Thyroid gland (tissue), 4 donors: ENCODE data around the gene TMEM164. TPM values are rescaled to one million over a fixed set of nuclear protein-coding genes. Genes with fewer than 3 reads are reported as not detected.

Experiments used
- DNase-seq, 2 donors: peaks; one replicate each; pipeline ENCODE4 v3.0.0-alpha.2; 2019
- H3K27ac ChIP-seq, 3 donors: fragments of 200-600 bp; sonication (generic); 1 replicate in 2 of 3; 2 replicates in 1 of 3; pipeline ENCODE4 v1.5.1; 2016 to 2019; ENCODE audit warnings: mild to moderate bottlenecking in 1 of 3, moderate library complexity in 1 of 3
- H3K27me3 ChIP-seq: fragments of 200-600 bp; sonication (generic); one replicate; pipeline ENCODE4 v1.5.1; 2019
- H3K36me3 ChIP-seq, 2 donors: fragments of 200-600 bp; sonication (generic); one replicate each; pipeline ENCODE4 v1.5.1; 2016 to 2019
- H3K4me1 ChIP-seq, 2 donors: fragments of 200-600 bp; sonication (generic); one replicate each; pipeline ENCODE4 v1.5.1; 2017 to 2019
- H3K4me3 ChIP-seq, 3 donors: fragments of 200-600 bp; sonication (generic); replicated peaks in 1 of 3; 1 replicate in 2 of 3; 2 replicates in 1 of 3; pipeline ENCODE4 v1.5.1; 2016; ENCODE audit warnings: mild to moderate bottlenecking in 1 of 3
- H3K9me3 ChIP-seq: fragments of 200-600 bp; sonication (generic); one replicate; pipeline ENCODE4 v1.5.1; 2017
- CTCF ChIP-seq, 6 experiments: fragments of 200-600 bp in 3 of 6; fragments of 450-650 bp in 3 of 6; sonication (generic) in 3 of 6; IDR thresholded peaks; one replicate each; pipeline ENCODE4 v1.5.1; 2016 to 2019; ENCODE audit warnings: antibody characterized with exemption in 6 of 6, mild to moderate bottlenecking in 2 of 6, inconsistent platforms in 1 of 6, moderate library complexity in 1 of 6
- POLR2A ChIP-seq, 2 donors: fragments of 450-650 bp; IDR thresholded peaks; one replicate each; pipeline ENCODE4 v1.6.1; 2017; ENCODE audit warnings: antibody characterized with exemption in 2 of 2, mild to moderate bottlenecking in 2 of 2, moderate library complexity in 1 of 2
- WGBS, 2 donors: methylation state at CpG; one replicate each; pipeline ENCODE4 v1.1.5; 2017; 5-methylcytosine and 5-hydroxymethylcytosine counted together
- intact Hi-C: fragments of 100-400 bp; cut with DNase I; formaldehyde crosslinking; loops from one replicate; pipeline ENCODE4 v1.15.1; 2023
- total RNA-seq, 4 donors: library from RNA; depleted of rRNA; stranded (reverse); fragments of >200 nt; gene quantifications; one replicate each; pipeline ENCODE4 v1.2.3, GENCODE V29; 2016

Gene TMEM164
- total RNA-seq, 4 donors from 2014 or later: 28.8 to 40.0 (median 33.8) TPM

GRCh38 chrX:110125446-110126162, 122.7 kb downstream of the TMEM164 start:
- no peak overlapping the region for H3K27ac ChIP-seq
- intact Hi-C loops: no loop called here
- peaks cover 0 to 4% of the 10 kb centered on the region in 2 donors for H3K4me1 ChIP-seq
- WGBS, 2 donors: 76 to 80% methylated on average over 9 of the region's 9 CpGs
- H3K9me3 ChIP-seq: no peaks in the 10 kb centered on the region
- no peak for DNase-seq
- H3K36me3 ChIP-seq: no peaks in the 10 kb centered on the region
- H3K27me3 ChIP-seq: no peaks in the 10 kb centered on the region
- no peak overlapping the region for H3K4me3 ChIP-seq
- TF ChIP-seq CTCF (IDR thresholded peaks at IDR 0.05) (no peak), POLR2A (IDR thresholded peaks at IDR 0.05) (no peak)

- intact Hi-C loops: no loop called here
Measured at GRCh38 chrX:110131031-110131430, 128.1 kb downstream of the TMEM164 start.

GRCh38 chrX:110132450-110133114, 129.7 kb downstream of the TMEM164 start:
- TF ChIP-seq CTCF (IDR thresholded peaks at IDR 0.05) (no peak), POLR2A (IDR thresholded peaks at IDR 0.05) (no peak)

More at GRCh38 chrX:110131031-110131430, 128.1 kb downstream of the TMEM164 start:
- no peaks in the 10 kb centered on the region for H3K4me1 ChIP-seq
- H3K9me3 ChIP-seq: no peaks in the 10 kb centered on the region
- TF ChIP-seq CTCF (IDR thresholded peaks at IDR 0.05) (no peak), POLR2A (IDR thresholded peaks at IDR 0.05) (no peak)
- 100% methylated on average over 1 of the region's 1 CpG for WGBS, 2 donors
- H3K36me3 ChIP-seq: no peaks in the 10 kb centered on the region
- H3K4me3 ChIP-seq: no peak overlapping the region
- no peak for DNase-seq
- H3K27ac ChIP-seq: no peak overlapping the region
- H3K27me3 ChIP-seq: no peaks in the 10 kb centered on the region

GRCh38 chrX:110133735-110134370, 130.9 kb downstream of the TMEM164 start:
- H3K9me3 ChIP-seq: no peaks in the 10 kb centered on the region
- TF ChIP-seq CTCF (IDR thresholded peaks at IDR 0.05) (no peak), POLR2A (IDR thresholded peaks at IDR 0.05) (no peak)
- WGBS, 2 donors: 88 to 91% methylated on average over 4 to 5 of the region's 5 CpGs
- no peaks in the 10 kb centered on the region for H3K27me3 ChIP-seq
- intact Hi-C loops: no loop called here
- DNase-seq: no peak
- no peaks in the 10 kb centered on the region for H3K4me1 ChIP-seq
- H3K27ac ChIP-seq: no peak overlapping the region
- H3K4me3 ChIP-seq: no peak overlapping the region
- no peaks in the 10 kb centered on the region for H3K36me3 ChIP-seq

More at GRCh38 chrX:110132450-110133114, 129.7 kb downstream of the TMEM164 start:
- Histone ChIP-seq H3K27ac (no peak overlapping the region), H3K9me3 (no peaks in the 10 kb centered on the region), H3K4me3 (no peak overlapping the region), H3K4me1 (no peaks in the 10 kb centered on the region), H3K36me3 (no peaks in the 10 kb centered on the region), H3K27me3 (no peaks in the 10 kb centered on the region)
- no peak for DNase-seq
- intact Hi-C loops: no loop called here
- 95 to 100% methylated on average over 1 of the region's 1 CpG for WGBS, 2 donors

GRCh38 chrX:110135618-110136017, 132.7 kb downstream of the TMEM164 start:
- no peak for DNase-seq
- Histone ChIP-seq H3K4me3 (no peak overlapping the region), H3K36me3 (no peaks in the 10 kb centered on the region), H3K4me1 (no peaks in the 10 kb centered on the region), H3K9me3 (no peaks in the 10 kb centered on the region), H3K27ac (no peak overlapping the region), H3K27me3 (no peaks in the 10 kb centered on the region)
- intact Hi-C loops: no loop called here
- WGBS, 2 donors: 96 to 97% methylated on average over 1 of the region's 1 CpG
- TF ChIP-seq CTCF (IDR thresholded peaks at IDR 0.05): no peak
- no peak for TF ChIP-seq POLR2A (IDR thresholded peaks at IDR 0.05)
